HG03135 (cell line): ENCODE measurements around the gene RELN.
"Not testable (repeated sequence)": the region's sequence is repeated elsewhere in the genome, so short reads cannot be mapped to it uniquely, and the experiment has no call there.

Experiments used
- ATAC-seq: cut with Tn5 transposase; IDR thresholded peaks from one replicate; pipeline ENCODE4 v1.9.1; 2021; ENCODE audit warnings: mild to moderate bottlenecking, moderate library complexity; ENCODE audit not compliant: unreplicated experiment

RELN gene

DNA sequence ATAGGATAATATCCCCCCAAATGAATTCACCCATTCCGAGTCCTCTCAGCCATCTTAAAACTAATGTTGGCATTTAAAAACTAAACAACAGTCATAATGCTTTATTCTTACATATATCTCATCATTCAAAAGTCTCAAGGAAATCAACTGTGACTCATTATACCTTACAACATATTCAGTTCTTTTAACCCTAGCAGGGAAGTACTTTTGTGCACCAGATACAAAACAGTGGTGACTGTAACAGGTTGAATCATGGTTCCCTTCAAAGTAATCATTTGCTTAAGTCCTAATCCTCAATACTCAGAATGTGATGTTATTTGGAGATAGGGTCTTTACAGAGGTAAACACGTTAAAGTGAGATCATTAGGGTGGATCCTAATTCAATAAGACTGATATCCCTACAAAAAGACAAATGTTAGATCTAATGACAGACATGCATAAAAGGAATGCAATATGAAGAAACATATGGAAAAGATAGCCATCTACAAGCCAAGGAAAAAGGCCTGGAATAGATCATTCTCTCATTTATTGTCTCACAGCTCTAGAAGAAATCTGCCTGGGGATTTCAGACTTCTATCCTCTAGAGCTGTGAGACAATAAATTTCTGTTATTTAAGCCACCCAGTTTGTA lies 42.3 kb downstream of the RELN start:
- ATAC-seq = no peak

DNA sequence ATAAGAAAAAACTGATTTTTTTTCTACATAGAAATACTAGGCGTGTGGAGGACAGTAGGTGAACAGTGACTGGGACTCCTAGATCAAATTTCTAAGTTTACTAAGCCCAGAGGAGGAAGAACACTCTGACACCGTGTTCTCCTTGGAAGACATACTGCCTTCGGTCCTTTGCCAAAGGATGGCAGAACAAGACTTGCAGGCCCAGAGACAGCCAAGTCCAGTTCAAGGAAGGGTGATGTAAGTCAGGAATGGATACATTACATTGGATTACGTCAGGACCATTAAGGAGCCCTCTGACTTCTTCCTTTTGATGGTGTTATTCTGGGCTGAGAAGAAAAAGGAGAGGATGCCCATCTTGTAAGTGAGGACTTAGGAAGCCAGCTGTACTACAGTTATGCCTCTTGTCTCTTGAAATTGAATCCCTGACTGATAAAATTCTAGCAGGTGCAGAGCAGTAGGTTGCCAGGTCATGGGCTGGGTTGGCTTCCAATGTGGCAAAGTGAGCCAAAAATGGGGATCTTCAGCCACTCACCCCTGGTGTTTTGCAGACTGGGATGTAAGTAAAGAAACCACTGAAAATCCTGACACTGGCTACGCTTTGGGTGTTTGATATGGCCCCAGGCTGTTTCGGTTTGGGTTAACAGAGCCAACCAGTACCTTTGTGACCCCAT lies 45.1 kb downstream of the RELN start:
- no peak for ATAC-seq

DNA sequence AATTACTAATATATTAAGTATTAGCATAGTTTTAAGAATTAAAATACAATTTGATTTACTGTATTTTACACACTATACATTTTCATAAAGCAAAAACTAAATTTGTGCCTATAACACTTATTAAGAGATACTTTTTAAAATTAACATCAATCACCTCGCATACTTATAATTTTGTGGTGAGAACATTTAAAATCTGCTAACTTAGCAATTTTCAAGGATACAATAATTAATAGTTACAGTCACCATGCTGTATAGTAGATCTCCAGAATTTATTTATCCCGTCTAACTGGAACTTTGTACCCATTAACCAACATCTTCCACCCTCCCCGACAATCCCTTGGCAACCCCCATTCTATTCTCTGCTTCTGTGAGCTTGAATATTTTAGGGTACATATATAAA lies 47.5 kb downstream of the RELN start:
- no peak for ATAC-seq

GRCh38 chr7:103940382-103941268 lies 48.8 kb downstream of the RELN start:
- ATAC-seq = no peak

GRCh38 chr7:103937680-103938079 lies 51.8 kb downstream of the RELN start:
- ATAC-seq = no peak

DNA sequence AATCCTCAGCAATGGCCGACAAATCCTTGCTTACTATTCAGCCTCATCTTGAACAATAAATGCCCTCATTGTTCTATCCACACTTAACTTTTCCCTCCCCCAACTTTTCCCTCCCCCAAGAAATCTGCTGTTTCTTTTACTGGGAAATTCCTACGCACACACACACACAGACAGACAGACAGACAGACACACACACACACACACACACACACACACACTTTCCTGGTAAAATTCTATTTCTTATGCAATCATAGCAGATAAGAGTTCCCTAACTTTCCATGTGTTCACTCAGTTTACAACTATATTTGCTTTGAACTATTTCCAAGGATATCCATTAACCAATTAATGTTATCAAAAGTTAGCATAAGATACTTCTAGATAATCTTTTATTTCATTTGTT lies 52.9 kb downstream of the RELN start:
- ATAC-seq = no peak

GRCh38 chr7:103934508-103934907 lies 55.0 kb downstream of the RELN start:
- ATAC-seq = no peak

GRCh38 chr7:103932389-103932788 lies 57.1 kb downstream of the RELN start:
- no peak for ATAC-seq

DNA sequence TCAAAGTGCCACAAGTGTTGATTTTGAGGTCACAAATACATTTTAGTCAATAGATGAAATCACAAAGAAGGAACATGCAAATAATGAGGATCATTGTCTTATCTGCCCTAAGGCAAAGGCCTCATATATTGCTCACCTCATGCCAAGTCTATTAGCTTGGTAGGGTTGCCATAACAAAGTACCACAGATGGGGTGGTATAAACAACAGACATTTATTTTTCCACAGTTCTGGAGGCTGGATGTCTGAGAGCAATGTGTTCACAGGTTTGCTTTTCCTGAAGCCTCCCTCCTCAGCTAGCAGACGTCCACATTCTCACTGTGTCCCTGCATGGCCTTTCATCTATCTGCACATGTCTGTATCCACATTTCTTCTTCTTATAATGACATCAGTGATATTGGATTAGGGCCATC lies 59.6 kb downstream of the RELN start:
- no peak for ATAC-seq

DNA sequence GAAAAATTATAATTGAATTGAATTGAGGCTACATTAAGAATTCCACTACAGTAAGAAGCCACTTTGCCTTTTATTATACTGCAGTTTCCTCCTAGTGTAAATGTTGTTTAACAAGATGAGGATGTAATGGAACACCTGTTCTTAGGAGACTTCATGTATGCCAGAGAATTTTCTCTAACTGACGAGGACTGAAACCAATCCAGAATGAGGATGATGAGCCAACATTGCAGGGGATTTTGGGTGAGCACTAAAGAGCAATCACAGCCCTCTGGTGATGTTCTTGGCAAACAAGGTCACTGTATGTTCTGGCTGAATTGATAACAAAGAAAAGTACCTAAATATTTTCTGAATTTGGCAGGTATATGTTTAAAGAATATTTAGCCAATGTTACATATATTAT lies 60.9 kb downstream of the RELN start:
- ATAC-seq = no peak

DNA sequence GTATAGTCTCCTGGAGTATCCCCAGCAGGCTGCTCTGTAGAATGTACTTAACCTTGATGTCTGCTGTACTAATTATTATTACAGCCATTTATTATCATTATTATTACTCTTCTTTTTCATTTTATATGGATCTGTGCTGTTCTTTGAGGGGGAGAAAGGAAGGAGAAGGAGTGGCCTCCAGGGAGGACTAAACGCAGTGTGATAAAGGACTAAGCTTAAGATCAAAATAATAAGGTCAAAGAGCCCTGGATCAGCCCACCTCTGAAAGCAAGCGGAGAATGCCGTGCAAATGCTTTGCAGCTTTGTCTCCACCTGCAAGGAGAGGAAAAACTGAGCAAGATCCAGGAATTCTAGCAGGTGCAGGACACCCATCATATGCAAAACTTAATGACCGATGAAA lies 65.3 kb downstream of the RELN start:
- no peak for ATAC-seq

GRCh38 chr7:103922407-103922806 lies 67.1 kb downstream of the RELN start:
- no peak for ATAC-seq

DNA sequence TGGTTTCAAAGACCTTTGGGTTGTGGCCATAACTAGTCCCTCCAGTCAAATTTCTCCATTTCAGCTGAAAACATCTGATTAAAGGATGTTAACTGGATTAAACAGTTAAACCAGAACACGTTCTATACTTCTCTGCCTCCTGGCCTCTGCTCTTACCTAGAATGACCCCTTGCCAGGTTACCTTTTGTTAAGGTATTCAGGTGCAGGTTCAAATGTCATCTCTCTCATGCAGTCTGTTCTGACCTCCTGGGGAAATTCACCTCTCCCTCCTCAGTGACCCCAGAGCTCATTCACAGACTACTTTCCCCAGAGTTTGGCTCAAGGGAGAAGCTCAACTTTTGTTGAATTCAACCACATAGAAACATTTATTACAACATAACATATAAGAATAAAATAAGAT lies 67.8 kb downstream of the RELN start:
- no peak for ATAC-seq

GRCh38 chr7:103919272-103919868 lies 70.1 kb downstream of the RELN start:
- ATAC-seq = no peak

- no peak for ATAC-seq
Measured at GRCh38 chr7:103918631-103919271, 70.7 kb downstream of the RELN start.

DNA sequence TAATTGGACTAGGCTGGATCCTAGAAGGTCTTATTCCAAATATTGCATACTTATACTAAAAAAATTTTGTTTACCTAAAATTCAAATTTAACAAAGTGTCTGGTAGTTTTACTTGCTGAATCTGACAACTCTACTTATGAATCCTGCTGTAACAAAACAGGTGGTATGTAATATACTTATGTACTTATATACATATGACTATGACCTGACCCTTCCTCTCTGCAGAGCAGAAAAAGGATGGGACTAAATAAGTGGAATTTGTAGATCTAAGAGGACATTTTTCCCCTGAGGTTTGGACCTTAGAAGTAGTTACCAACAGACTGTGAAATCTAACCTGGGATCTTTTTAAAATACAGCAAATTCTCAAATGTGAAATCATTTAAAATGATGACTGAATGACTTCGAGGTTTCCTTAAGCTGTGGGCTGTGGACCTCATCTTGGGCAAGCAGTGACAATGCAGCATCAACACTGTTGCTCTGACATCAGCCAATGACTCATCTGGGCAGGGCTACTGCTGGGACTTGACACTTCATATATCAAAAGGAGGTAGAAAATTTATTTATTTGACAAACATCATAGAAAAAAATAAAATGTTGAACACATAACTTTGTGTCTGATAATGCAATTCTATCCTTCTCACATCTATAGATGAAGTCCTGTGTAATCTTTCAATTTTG lies 73.6 kb downstream of the RELN start:
- ATAC-seq = no peak

DNA sequence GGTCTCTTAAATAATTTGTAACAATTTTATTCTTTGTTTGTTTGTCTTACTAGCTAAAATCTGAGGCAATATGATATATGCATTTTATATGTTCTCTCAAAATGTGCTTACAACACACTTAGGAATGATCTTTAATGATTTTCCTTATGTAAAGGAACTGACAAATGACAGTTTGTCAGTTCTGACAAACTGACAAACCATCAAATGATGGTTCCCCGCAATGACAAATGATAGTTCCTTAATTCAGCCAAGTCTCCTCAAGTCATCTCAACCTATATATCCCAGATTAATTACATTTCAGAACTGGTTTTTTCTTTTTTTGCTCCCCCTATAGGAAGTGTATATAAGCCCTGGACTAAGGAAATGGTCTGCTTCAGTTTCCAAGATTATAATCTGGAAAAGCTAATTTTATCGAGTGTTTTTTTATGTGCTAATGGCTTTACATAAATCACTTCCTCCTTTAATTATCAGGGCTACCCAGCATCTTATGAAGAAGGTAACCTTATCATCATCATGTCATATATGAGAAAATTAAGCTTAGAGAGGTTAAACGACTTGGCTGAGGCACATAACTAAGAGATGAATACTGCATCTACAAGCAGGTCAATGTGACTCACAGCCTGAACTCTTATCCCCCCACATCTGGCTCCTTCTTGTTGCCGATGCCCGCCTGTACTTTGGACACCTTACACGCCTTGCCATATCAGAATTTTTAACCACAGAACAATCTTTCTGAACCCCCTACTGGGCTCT lies 75.1 kb downstream of the RELN start:
- ATAC-seq = no peak

GRCh38 chr7:103912891-103913605 lies 76.4 kb downstream of the RELN start:
- ATAC-seq = no peak

DNA sequence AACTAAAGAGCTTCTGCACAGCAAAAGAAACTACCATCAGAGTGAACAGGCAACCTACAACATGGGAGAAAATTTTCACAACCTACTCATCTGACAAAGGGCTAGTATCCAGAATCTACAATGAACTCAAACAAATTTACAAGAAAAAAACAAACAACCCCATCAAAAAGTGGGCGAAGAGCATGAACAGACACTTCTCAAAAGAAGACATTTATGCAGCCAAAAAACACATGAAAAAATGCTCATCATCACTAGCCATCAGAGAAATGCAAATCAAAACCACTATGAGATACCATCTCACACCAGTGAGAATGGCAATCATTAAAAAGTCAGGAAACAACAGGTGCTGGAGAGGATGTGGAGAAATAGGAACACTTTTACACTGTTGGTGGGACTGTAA lies 78.4 kb downstream of the RELN start:
- ATAC-seq = not testable (repeated sequence)
